ENCODE data around the gene RAB36.

DNA sequence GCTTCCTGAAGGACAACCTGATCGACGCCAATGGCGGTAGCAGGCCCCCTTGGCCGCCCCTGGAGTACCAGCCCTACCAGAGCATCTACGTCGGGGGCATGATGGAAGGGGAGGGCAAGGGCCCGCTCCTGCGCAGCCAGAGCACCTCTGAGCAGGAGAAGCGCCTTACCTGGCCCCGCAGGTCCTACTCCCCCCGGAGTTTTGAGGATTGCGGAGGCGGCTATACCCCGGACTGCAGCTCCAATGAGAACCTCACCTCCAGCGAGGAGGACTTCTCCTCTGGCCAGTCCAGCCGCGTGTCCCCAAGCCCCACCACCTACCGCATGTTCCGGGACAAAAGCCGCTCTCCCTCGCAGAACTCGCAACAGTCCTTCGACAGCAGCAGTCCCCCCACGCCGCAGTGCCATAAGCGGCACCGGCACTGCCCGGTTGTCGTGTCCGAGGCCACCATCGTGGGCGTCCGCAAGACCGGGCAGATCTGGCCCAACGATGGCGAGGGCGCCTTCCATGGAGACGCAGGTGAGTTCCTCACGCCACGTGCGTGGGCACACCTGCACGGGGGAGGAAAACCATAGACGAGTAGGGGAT, 36.5 kb downstream of the RAB36 start:
- no peak for TF ChIP-seq EZH2 (IDR thresholded peaks at IDR 0.05; ENCODE audit: low read length, unreplicated experiment)
- TF ChIP-seq, protein P1, sequence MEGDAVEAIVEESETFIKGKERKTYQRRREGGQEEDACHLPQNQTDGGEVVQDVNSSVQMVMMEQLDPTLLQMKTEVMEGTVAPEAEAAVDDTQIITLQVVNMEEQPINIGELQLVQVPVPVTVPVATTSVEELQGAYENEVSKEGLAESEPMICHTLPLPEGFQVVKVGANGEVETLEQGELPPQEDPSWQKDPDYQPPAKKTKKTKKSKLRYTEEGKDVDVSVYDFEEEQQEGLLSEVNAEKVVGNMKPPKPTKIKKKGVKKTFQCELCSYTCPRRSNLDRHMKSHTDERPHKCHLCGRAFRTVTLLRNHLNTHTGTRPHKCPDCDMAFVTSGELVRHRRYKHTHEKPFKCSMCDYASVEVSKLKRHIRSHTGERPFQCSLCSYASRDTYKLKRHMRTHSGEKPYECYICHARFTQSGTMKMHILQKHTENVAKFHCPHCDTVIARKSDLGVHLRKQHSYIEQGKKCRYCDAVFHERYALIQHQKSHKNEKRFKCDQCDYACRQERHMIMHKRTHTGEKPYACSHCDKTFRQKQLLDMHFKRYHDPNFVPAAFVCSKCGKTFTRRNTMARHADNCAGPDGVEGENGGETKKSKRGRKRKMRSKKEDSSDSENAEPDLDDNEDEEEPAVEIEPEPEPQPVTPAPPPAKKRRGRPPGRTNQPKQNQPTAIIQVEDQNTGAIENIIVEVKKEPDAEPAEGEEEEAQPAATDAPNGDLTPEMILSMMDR (conservative IDR thresholded peaks at IDR 0.05; ENCODE audit: low read depth, low read length), result no peak

Data from PC-3 (cell line).